Anterior cingulate cortex (tissue), 58 donors: ENCODE measurements around the gene ANKRD44.

ENCODE experiments used
- DNase-seq, 58 donors: peaks; one replicate each; lab custom pipeline; 2025; lab: John Stamatoyannopoulos, UW

The ANKRD44 gene

DNA sequence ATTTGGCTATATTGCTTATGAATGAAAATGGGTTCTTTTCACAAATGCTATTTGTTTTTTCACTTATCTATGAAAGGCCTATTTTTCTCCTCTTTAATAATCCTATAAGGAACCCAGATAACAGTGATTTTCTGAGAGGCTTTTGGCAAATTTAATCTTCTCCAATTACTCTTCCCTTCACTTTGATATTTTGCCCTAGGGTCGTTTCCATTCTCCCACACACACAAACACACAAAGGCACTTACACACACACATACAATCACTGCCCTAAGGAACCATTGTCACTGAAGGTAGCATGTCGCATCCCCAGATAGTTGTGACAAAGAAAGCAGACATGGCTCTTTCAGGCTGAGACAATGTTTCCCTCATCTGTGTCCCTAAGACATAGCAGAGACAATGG, 213.9 kb downstream of the ANKRD44 start:
- DNase-seq, result no peak

DNA sequence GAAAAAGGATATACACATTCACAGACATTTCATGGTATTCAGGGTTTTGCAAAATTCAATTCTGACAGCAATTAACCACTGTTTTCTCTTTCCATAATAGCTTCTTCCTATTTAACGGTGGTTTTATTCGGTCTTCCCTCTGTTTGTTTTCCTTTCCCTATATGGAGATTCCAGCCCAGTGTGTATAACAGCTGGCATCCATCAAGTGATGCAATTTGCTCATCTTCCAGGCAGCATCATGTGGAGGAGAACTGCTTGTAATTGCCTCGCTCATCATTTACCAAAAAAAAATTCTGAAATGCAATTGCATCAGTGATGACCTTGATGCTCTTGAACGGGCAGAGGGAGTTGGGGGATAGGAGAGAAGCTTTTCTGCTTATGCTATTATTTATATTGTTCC, 218.1 kb downstream of the ANKRD44 start:
- DNase-seq, result peak in 3 of 58 donors; percentile 13 to 47 (median 21)

DNA sequence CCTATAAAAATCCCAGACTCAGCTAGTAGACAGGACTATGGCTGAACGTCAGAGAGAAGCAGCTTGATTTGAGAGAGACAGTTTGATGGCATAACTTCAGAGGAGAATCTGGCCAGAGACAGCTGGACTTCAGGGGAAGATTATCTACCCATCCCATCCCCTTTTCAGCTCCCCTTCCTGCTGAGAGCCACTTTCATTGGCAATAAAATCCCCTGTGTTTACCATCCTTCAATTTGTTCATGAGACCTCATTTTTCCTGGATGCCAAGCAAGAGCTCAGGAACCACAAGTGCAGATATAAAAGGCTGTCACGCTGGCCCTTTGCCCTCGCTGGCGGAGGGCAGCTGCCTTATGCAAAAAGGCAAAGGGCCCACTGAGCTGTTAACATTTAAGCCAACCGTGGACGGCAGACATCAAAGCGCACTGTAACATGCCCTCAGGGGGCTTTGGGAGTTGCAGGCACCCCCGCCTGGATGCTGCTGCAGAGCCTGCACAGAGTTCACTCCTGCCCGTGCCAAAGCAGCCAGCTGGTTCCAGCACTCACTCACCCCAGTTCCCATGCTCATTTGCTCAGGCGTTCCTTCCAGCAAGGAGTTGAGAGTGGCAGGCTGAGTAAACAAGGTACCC, 219.7 kb downstream of the ANKRD44 start:
- peak in 18 of 58 donors; percentile 7 to 66 (median 37) for DNase-seq

- DNase-seq, result no peak
Measured at GRCh38 chr2:197089655-197090054, 220.9 kb downstream of the ANKRD44 start.

DNA sequence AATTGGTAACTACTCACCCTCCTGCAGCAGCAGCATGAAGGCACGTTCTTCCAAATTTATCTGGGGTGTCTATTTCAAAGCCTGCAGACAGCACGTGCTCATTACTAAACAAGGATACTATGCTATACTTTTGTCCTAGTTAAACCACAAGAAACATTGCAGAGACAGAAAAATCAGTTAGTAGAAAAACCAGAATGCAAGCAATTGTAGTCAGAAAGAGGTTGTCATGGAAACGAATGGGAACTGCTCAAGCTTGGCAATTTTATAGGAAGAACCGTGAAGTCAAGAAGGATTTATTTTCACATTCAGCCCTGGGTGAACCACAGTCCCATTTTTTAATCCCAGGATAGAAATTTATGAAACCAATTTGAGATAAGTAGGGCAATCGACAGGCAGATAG, 221.9 kb downstream of the ANKRD44 start:
- DNase-seq, result peak in 2 of 58 donors; percentile 31 to 40

GRCh38 chr2:197086500-197086899, 224.1 kb downstream of the ANKRD44 start:
- DNase-seq, result no peak

- no peak for DNase-seq
Measured at GRCh38 chr2:197085665-197086064, 224.9 kb downstream of the ANKRD44 start.

GRCh38 chr2:197081294-197081693, 229.3 kb downstream of the ANKRD44 start:
- peak in 2 of 58 donors; percentile 10 to 14 for DNase-seq

GRCh38 chr2:197080578-197081216, 229.9 kb downstream of the ANKRD44 start:
- no peak for DNase-seq

DNA sequence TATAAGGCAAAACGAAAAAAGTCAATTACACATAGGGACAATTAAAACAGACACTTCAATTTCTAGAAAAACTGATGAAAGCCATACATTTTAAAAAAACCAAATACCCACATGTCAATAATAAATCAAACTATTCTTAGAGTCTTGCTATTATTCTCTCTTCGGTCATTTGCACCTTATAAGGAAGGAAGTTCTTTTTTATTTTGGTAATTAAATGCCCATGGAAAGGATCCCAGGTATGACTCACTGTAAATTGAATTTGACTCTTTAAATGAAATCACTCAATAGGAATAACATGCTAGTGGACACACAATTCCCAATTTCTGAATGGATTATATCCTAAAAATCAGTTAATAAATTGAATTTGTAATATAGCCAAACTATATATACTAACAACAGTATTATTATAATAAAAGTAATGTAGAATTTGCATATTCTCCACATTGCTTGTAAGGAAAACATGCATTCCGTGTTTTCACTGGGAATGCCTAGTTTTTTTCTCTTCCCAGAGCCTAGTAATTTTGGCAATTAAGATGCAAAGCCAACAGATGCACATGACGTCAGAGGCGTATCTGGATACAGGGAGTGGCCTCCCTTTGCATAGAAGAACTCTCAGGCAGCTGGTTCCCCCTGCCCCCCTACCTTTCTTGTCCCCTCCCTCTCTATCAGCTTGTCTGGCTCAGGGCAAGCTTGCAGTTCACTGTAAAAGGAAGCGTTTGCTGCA, 230.6 kb downstream of the ANKRD44 start:
- peak in 5 of 58 donors; percentile 16 to 58 (median 24) for DNase-seq

DNA sequence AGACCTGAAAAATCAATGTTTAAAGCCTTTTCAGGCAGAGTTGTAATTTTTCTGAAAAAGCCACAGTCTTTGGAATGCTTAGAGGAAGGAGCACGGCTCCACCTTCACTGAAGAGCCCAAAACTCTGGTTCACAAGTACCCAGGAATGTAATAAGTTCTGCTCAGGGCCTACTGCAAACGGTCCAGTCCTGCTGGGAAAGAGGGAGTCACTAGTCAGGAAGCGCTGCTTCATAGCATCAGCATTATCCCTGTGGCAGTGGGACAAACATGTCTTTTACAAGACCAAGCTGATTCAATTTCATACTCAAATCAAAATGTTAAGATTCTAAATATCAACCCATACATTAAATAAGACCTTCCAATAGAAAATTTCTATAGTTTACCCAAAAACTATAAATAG, 231.2 kb downstream of the ANKRD44 start:
- DNase-seq, result peak in 6 of 58 donors; percentile 6 to 33 (median 22)

DNA sequence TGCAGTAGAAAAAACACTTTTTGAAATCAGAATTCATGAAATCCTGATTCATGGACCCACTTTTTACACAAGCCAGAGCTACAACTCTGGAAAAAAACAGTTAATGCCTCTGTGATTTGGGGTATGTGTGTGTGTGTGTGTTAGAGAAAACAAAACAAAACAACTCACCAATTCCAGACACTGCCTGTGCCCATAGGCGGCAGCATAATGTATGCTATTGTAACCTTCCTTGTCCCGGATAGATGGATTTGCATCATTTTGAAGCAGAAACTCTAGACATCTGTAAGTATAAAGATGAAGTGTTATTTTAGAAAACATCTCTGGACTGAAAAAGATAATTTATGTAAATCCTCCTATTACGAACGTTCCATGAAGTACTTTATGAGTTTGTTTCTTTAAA, 232.0 kb downstream of the ANKRD44 start:
- peak in 2 of 58 donors; percentile 20 to 42 for DNase-seq

DNA sequence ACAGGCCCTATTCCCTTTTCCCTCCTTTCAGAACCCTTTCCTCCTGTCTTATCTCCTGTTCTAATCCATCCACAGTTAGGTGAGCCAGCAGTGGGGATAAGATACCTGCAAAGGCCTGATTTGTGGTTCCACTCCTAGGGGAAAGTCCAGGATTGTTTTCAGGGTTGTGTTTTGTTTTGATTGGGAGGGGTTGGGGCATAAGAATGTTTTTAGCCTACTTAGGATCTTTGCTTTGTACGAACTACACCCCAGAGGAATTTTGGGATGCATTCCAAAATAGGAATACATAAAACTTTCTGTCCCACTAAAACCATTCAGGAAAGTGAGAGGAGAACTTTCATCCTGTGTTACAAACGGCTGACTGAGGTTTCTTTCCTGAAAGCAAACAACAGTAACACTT, 233.2 kb downstream of the ANKRD44 start:
- DNase-seq, result no peak

GRCh38 chr2:197076652-197077051, 233.9 kb downstream of the ANKRD44 start:
- no peak for DNase-seq

DNA sequence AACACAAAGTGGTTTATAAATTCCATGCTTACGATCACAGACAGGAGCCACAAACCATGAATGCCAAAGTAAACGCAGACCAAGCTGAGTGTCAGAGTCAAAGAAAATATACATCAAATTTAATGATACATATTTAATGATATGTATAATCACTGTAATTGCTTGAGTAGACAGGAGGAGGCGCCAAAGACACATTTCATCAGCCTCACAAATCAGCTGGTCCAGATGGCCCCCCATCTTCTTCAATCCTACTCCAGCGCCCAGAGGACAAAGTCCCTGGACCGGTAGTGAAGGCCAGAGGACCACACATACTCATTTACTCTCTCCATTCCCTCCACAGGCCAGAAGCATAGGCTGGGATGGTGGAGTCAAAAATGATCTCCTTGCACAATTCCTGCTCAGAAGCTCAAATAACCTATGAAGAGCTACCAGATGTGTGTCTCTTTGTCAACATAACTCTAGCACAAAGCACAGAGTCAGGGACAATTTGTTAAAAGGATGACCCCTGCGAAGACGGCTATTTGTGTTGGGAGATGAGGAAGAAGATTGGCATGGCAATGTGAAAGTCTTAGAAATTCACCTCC, 234.7 kb downstream of the ANKRD44 start:
- DNase-seq, result no peak

DNA sequence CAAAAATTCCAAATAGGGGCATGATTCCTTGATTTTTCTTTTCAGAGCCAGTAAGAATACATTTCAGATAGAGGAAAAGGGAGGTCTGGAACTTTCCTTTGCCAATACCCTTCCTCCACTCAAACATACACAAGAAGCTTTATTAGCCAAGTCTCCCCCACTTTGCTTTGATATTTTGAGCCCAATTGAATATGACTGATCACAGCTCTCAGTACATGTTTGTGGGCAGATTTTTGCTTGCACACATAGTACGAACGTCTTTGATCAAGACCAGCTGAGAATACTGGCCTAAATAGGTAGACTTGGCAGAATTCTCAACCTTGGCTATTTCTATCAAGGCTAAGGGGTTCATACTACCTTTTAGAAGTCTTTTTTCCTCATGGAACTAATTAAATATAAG, 235.3 kb downstream of the ANKRD44 start:
- no peak for DNase-seq

DNA sequence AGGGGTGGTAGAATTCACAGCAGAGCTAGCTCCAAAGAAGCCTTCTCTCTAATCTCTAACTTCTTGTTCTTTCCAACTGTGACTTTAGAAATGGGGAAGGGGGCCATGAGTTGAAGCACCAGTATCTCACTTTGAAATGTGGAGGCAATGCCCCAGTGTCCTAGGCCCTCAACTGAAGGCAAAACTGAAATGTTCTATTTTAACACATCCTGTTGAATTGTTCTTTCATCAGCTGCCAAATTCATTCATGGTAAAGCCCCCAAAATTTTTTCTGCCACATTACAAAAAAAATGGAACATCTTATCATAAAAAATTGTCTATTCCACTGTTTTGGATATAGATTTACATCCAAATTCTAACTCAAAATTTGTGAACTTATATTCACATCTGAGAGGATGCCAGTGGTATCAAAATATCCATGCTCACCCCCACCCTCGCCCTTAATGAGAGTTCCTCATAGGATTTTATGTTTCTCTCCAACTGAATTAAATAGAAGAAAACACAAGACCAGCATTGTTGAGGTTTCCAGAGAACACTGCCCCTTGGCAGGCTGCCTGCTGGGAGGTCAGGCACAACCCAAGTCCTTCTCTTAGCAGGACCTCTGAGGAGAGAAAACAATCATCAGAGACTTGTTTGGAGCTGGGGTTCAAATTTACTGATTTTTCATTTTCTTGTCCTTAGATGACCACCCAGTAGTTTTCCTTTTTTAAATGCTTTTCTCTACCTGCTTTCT, 236.7 kb downstream of the ANKRD44 start:
- peak in 55 of 58 donors; percentile 12 to 95 (median 81) for DNase-seq

GRCh38 chr2:197073270-197073669, 237.3 kb downstream of the ANKRD44 start:
- peak in 1 of 58 donors; percentile 13 for DNase-seq

DNA sequence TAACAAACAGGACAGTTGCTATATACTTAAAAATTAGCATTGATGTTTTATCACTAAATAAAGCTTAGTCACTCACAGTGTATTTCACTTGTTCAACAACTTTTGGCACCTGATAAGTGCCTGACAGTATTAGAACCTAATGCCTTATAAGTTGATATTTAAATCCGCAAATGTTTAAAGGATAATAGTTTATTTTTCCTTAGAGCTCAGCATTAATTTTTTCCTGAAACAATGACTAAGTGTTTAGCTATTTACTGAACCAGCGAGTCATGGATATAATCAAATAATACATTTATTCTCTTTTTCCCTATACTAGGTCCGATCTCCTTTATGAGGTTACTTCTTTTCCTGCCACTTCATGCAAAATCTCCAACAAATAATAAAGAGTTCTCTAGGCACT, 238.0 kb downstream of the ANKRD44 start:
- DNase-seq, result no peak

DNA sequence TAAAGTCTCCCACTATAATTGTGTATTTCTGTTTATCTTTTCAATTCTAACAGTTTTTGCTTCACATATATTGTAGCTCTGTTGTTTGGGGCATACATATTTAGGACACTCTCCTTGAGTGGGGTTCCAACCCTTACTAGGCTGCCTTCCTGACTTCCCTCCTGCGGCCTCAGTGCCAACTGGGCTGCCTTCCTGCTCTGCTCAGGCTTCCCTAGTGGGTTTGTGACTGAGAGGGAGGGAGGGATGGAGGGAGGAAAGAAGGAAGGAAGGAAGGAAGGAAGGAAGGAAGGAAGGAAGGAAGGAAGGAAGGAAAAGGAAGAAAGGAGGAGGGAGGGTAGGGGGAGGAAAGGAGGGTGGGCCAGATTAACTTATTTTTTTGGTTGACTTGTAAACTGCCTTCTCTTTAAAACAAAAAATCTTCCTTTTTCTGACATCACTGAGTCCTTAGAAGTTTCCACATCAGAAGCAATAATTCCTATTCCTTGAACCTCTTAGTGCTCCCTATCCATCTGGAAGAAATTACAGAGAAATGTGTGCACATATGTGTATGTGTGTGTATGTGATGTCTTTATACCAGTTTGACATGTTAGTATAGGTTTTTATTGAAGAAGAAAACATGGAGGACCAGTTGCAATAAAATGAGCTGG, 238.7 kb downstream of the ANKRD44 start:
- no peak for DNase-seq
